Measurements from ENCODE around the gene CHD3.
A peak's percentile ranks its signal among the peaks of the same experiment; 100 is the strongest.
"Not testable (repeated sequence)": the region's sequence is repeated elsewhere in the genome, so short reads cannot be mapped to it uniquely, and the experiment has no call there.

Gene CHD3

GRCh38 chr17:7932949-7933348 lies 44.4 kb downstream of the CHD3 start:
- DNase-seq: peak in 1 of 5 experiments; percentile 64

- no peak for DNase-seq
Observed at GRCh38 chr17:7935859-7936258, 47.3 kb downstream of the CHD3 start.

GRCh38 chr17:7940034-7940433 lies 51.4 kb downstream of the CHD3 start:
- no peak for DNase-seq

GRCh38 chr17:7940743-7941142 lies 52.2 kb downstream of the CHD3 start:
- no peak for DNase-seq

GRCh38 chr17:7943291-7943690 lies 54.7 kb downstream of the CHD3 start:
- DNase-seq: no peak

GRCh38 chr17:7944326-7944725 lies 55.7 kb downstream of the CHD3 start:
- DNase-seq: no peak

- DNase-seq: no peak
Observed at GRCh38 chr17:7945651-7946050, 57.1 kb downstream of the CHD3 start.

GRCh38 chr17:7946441-7946840 lies 57.9 kb downstream of the CHD3 start:
- no peak for DNase-seq

- DNase-seq: no peak
Observed at GRCh38 chr17:7947651-7948050, 59.1 kb downstream of the CHD3 start.

- DNase-seq: no peak
Observed at GRCh38 chr17:7950578-7950977, 62.0 kb downstream of the CHD3 start.

GRCh38 chr17:7951143-7951792 lies 62.7 kb downstream of the CHD3 start:
- peak in 2 of 5 experiments; percentile 14 to 89 for DNase-seq

GRCh38 chr17:7953266-7953665 lies 64.7 kb downstream of the CHD3 start:
- not testable (repeated sequence) for DNase-seq

GRCh38 chr17:7955414-7956227 lies 67.0 kb downstream of the CHD3 start:
- no peak for DNase-seq

GRCh38 chr17:7956228-7956965 lies 67.8 kb downstream of the CHD3 start:
- DNase-seq: no peak

GRCh38 chr17:7959503-7960253 lies 71.1 kb downstream of the CHD3 start:
- DNase-seq: no peak

GRCh38 chr17:7961421-7961820 lies 72.8 kb downstream of the CHD3 start:
- no peak for DNase-seq

Measured in T-helper 2 cell (primary cell).